MM.1S (cell line): ENCODE results near the gene MAP2K7.

ENCODE experiments used
- DNase-seq: peaks from one replicate; pipeline ENCODE4 v3.0.0-alpha.2; 2015
- H2AFZ ChIP-seq: fragments of 300-600 bp; sonication (generic); 2 replicates; pipeline ENCODE4 v1.6.0; 2016; ENCODE audit warnings: antibody characterized with exemption, low read length
- H3F3A ChIP-seq: fragments of 300-600 bp; sonication (generic); 2 replicates; pipeline ENCODE4 v1.6.1; 2016; ENCODE audit warnings: mild to moderate bottlenecking, antibody characterized with exemption, low read length, moderate library complexity, mixed read lengths; ENCODE audit not compliant: insufficient read depth
- H3K27ac ChIP-seq: fragments of 300-600 bp; sonication (generic); 2 replicates; pipeline ENCODE4 v1.5.1; 2016; ENCODE audit warnings: mild to moderate bottlenecking, low read length
- H3K27me3 ChIP-seq: fragments of 300-600 bp; sonication (generic); replicated peaks from 2 replicates; pipeline ENCODE4 v1.6.0; 2016; ENCODE audit warnings: low read length; ENCODE audit not compliant: insufficient read depth
- H3K36me3 ChIP-seq: fragments of 300-600 bp; sonication (generic); replicated peaks from 2 replicates; pipeline ENCODE4 v1.6.1; 2016; ENCODE audit warnings: mild to moderate bottlenecking, low read length, mixed read lengths; ENCODE audit not compliant: insufficient read depth
- H3K4me1 ChIP-seq: fragments of 300-600 bp; sonication (generic); 2 replicates; pipeline ENCODE4 v1.6.1; 2016; ENCODE audit warnings: low read length, mixed read lengths
- H3K4me2 ChIP-seq: fragments of 300-600 bp; sonication (generic); 2 replicates; pipeline ENCODE4 v1.6.0; 2016; ENCODE audit warnings: low read depth, low read length
- H3K4me3 ChIP-seq: fragments of 300-600 bp; sonication (generic); 2 replicates; pipeline ENCODE4 v1.5.1; 2016; ENCODE audit warnings: low read length, mixed read lengths
- H3K79me2 ChIP-seq: fragments of 300-600 bp; sonication (generic); 2 replicates; pipeline ENCODE4 v1.6.1; 2016; ENCODE audit warnings: mixed run types, low read length, mixed read lengths
- H3K9ac ChIP-seq: fragments of 300-600 bp; sonication (generic); 2 replicates; pipeline ENCODE4 v1.6.1; 2016; ENCODE audit warnings: low read length, mixed read lengths
- H3K9me2 ChIP-seq: fragments of 300-600 bp; sonication (generic); replicated peaks from 2 replicates; pipeline ENCODE4 v1.6.1; 2016; ENCODE audit warnings: mild to moderate bottlenecking, low read length, mixed read lengths; ENCODE audit not compliant: insufficient read depth
- H3K9me3 ChIP-seq: fragments of 300-600 bp; sonication (generic); replicated peaks from 2 replicates; pipeline ENCODE4 v1.6.1; 2016; ENCODE audit warnings: mild to moderate bottlenecking, low read length, mixed read lengths; ENCODE audit not compliant: insufficient read depth
- H4K20me1 ChIP-seq: fragments of 300-600 bp; sonication (generic); 2 replicates; pipeline ENCODE4 v1.6.1; 2016; ENCODE audit warnings: mild to moderate bottlenecking, low read length, moderate library complexity, mixed read lengths; ENCODE audit not compliant: insufficient read depth
- CTCF ChIP-seq: fragments of 300-600 bp; sonication (generic); IDR thresholded peaks from 2 replicates; pipeline ENCODE4 v1.5.1; 2016; ENCODE audit warnings: antibody characterized with exemption, low read length, mixed read lengths
- EZH2 ChIP-seq: fragments of 300-600 bp; sonication (generic); optimal IDR thresholded peaks from 2 replicates; pipeline ENCODE3; 2017; ENCODE audit warnings: low read depth, mild to moderate bottlenecking, antibody characterized with exemption, low read length, mixed read lengths
- EZH2phosphoT487 ChIP-seq: fragments of 300-600 bp; sonication (generic); IDR thresholded peaks from 2 replicates; pipeline ENCODE4 v1.6.1; 2018; ENCODE audit warnings: antibody characterized with exemption, low read length

The MAP2K7 gene

GRCh38 chr19:7913652-7914051, 10.0 kb downstream of the MAP2K7 start:
- Histone ChIP-seq H3K9ac (no peak overlapping the region), H3K9me2 (no peaks in the 10 kb centered on the region), H3K79me2 (peaks cover 8% of the 10 kb centered on the region), H3K9me3 (no peaks in the 10 kb centered on the region), H2AFZ (no peak overlapping the region), H3F3A (0 out of 2 replicates have a peak, but pooled peaks cover 7% of the 10 kb centered on the region), H3K4me1 (peaks cover 7% of the 10 kb centered on the region; the same call in 1 of the 2 replicates), H4K20me1 (0 out of 2 replicates have a peak, but pooled peaks cover 6% of the 10 kb centered on the region), H3K4me2 (no peak overlapping the region), H3K4me3 (no peak overlapping the region), H3K27ac (no peak overlapping the region), H3K36me3 (no peaks in the 10 kb centered on the region; the same call in 1 of the 2 replicates), H3K27me3 (peaks cover 30% of the 10 kb centered on the region)
- DNase-seq = no peak
- TF ChIP-seq CTCF (no peak), EZH2 (no peak), EZH2phosphoT487 (no peak)

- H3K9me2 ChIP-seq = no peaks in the 10 kb centered on the region
- H3K4me3 ChIP-seq = no peak overlapping the region
- H3K36me3 ChIP-seq = no peaks in the 10 kb centered on the region; the same call in 1 of the 2 replicates
- no peaks in the 10 kb centered on the region for H3K9me3 ChIP-seq
- TF ChIP-seq CTCF (no peak), EZH2phosphoT487 (no peak), EZH2 (no peak)
- peaks cover 4% of the 10 kb centered on the region for H3K79me2 ChIP-seq
- H4K20me1 ChIP-seq = 0 out of 2 replicates have a peak, but pooled peaks cover 6% of the 10 kb centered on the region
- no peak overlapping the region for H2AFZ ChIP-seq
- H3K4me1 ChIP-seq = peaks cover 10% of the 10 kb centered on the region; the same call in 1 of the 2 replicates
- peaks cover 30% of the 10 kb centered on the region for H3K27me3 ChIP-seq
- H3K27ac ChIP-seq = no peak overlapping the region
- peaks cover 10% of the 10 kb centered on the region; the same call in 1 of the 2 replicates for H3F3A ChIP-seq
- H3K4me2 ChIP-seq = no peak overlapping the region
- no peak overlapping the region for H3K9ac ChIP-seq
- no peak for DNase-seq
Measured at GRCh38 chr19:7914099-7914498, 10.4 kb downstream of the MAP2K7 start.

- Histone ChIP-seq H3K9ac (no peak within 1 kb of the TSS), H3K27me3 (peaks cover 30% of the 10 kb centered on the region), H4K20me1 (0 out of 2 replicates have a peak, but pooled peaks cover 6% of the 10 kb centered on the region), H3K4me3 (no peak within 1 kb of the TSS), H3F3A (peaks cover 14% of the 10 kb centered on the region), H3K9me3 (no peaks in the 10 kb centered on the region), H3K79me2 (no peaks in the 10 kb centered on the region), H3K27ac (no peak within 1 kb of the TSS), H3K36me3 (no peaks in the 10 kb centered on the region; the same call in 1 of the 2 replicates), H3K4me2 (no peak within 1 kb of the TSS), H3K4me1 (peaks cover 10% of the 10 kb centered on the region; the same call in 1 of the 2 replicates), H3K9me2 (no peaks in the 10 kb centered on the region), H2AFZ (no peak within 1 kb of the TSS)
- TF ChIP-seq EZH2 = no peak
- no peak for TF ChIP-seq CTCF
- TF ChIP-seq EZH2phosphoT487 = no peak
- DNase-seq = no peak
Measured at GRCh38 chr19:7914598-7915045, 10.9 kb downstream of the MAP2K7 start, which contains the start of gene TGFBR3L. Gene TGFBR3L, plus strand, starts transcription at chr19:7914830.
